ENCODE results near the gene SETD7. TPM values are rescaled to one million over a fixed set of nuclear protein-coding genes. Genes with fewer than 3 reads are reported as not detected.

SETD7 gene
- 10 to 100 TPM in 1 of 4 donors, 1 to 10 TPM in 3; 2.7 to 17.1 (median 3.4) TPM for polyA plus RNA-seq
- long read RNA-seq, donor 1, result 0 reads
- long read RNA-seq, donor 2, result 0 reads
- long read RNA-seq, donor 3, full-length matches to known transcripts, result 1 of 1 reads
- long read RNA-seq, donor 3, partial matches to known transcripts, result 0 of 1 reads
- long read RNA-seq, donor 3, other reads (novel, unspliced or antisense), result 0 of 1 reads
- long read RNA-seq, donor 4, result 0 reads
- long read RNA-seq, donor 5, result 0 reads
- long read RNA-seq, donor 6, result 0 reads
- long read RNA-seq, donor 7, full-length matches to known transcripts, result 5 of 5 reads
- long read RNA-seq, donor 7, partial matches to known transcripts, result 0 of 5 reads
- long read RNA-seq, donor 7, other reads (novel, unspliced or antisense), result 0 of 5 reads
- long read RNA-seq, donor 8, full-length matches to known transcripts, result 2 of 2 reads
- long read RNA-seq, donor 8, partial matches to known transcripts, result 0 of 2 reads
- long read RNA-seq, donor 8, other reads (novel, unspliced or antisense), result 0 of 2 reads
- long read RNA-seq, donor 9, result 0 reads
- long read RNA-seq, donor 10, full-length matches to known transcripts, result 6 of 6 reads
- long read RNA-seq, donor 10, partial matches to known transcripts, result 0 of 6 reads
- long read RNA-seq, donor 10, other reads (novel, unspliced or antisense), result 0 of 6 reads

DNA sequence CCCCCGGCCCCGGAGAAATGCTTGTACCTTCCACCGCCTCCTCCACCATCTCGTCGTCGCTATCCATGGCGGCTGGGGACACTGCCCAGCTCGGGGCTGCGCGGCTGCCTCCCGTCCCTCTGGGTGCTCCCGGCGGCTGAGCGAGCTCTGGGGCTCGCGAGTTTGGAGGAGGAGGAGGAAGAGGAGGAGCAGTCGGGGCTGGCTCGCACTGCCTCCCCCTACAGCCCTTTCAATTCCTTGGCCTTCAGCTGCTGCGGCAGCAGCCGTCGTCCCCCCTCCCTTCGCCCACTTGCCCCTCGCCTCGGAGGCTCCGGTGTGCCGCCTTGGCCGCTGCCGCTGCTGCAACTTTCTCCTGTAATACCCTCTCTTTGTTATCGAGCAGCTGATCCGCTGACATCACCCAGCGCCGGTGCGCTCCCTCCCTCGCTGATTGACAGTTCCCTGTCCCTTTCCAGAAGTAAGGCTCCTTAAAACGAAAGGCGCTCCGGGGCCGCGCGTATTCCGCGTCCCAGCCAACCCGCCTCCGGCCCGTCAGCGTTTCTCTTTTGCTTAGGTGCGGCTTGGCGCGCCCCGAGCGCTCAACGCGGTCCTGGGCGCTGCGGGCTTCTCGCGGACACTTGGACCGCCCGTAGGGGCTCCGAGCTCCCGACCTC lies at the start of gene SETD7:
TSS of gene SETD7 (minus strand) at position 149 of the 653 bp plus-strand sequence. CDS start at position 67, 82 bp downstream.
- 0 to 1% (median 1%) methylated on average over 39 to 61 of the region's 61 CpGs for WGBS, 3 donors
- no peaks in the 10 kb centered on the region for H3K36me3 ChIP-seq (ENCODE audit: control insufficient read depth in 3 of 3, insufficient read depth in 2 of 3, low read depth in 1 of 3, low read length in 3 of 3)

DNA sequence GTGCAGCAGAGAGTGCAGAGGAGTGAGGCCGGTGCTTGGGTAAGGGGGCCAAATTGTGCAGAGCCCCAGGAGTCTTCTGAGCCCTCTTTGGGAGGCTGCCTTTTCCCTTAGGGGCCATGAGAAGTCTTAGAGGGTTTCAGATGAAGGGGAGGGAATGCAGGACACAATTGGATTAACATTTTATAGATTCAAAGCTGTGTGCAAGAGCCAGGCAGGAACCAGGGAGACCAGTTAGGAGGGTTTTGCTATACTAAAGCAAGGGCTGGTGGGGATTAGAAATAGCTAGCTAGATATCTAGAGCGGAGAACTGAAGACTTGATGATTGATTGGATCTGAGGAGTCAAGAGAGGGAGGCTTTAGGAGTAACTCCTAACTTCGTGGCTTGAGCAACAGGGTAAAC lies 49.5 kb upstream of the SETD7 start:
- Histone ChIP-seq H3K27me3 (ENCODE audit: control insufficient read depth in 3 of 3, insufficient read depth in 3 of 3, low read length in 3 of 3) (no peaks in the 10 kb centered on the region), H3K9me3 (ENCODE audit: control insufficient read depth in 2 of 2, insufficient read depth in 1 of 2, low read depth in 1 of 2, low read length in 1 of 2) (no peaks in the 10 kb centered on the region), H3K36me3 (ENCODE audit: control insufficient read depth in 3 of 3, insufficient read depth in 2 of 3, low read depth in 1 of 3, low read length in 3 of 3) (no peaks in the 10 kb centered on the region), H3K27ac (ENCODE audit: low read depth in 1 of 3, low read length in 2 of 3) (no peak overlapping the region), H3K4me1 (ENCODE audit: control insufficient read depth in 3 of 3, insufficient read depth in 2 of 3, low read depth in 1 of 3, low read length in 2 of 3) (no peaks in the 10 kb centered on the region), H3K4me3 (ENCODE audit: low read depth in 1 of 3, low read length in 3 of 3) (no peak overlapping the region)
- DNase-seq (no peak), FAIRE-seq (no peak)
- WGBS, 3 donors, result 75 to 86% (median 76%) methylated on average over 3 of the region's 3 CpGs

More for the DNA sequence above, at the start of gene SETD7:
- Histone ChIP-seq H3K27me3 (ENCODE audit: control insufficient read depth in 3 of 3, insufficient read depth in 3 of 3, low read length in 3 of 3) (peaks cover 0 to 45% (median 2%) of the 10 kb centered on the region in 3 donors), H3K4me1 (ENCODE audit: control insufficient read depth in 3 of 3, insufficient read depth in 2 of 3, low read depth in 1 of 3, low read length in 2 of 3) (peaks cover 0 to 9% (median 0%) of the 10 kb centered on the region in 3 donors), H3K4me3 (ENCODE audit: low read depth in 1 of 3, low read length in 3 of 3) (peak within 1 kb of the TSS; percentile 77 to 89 (median 82)), H3K9me3 (ENCODE audit: control insufficient read depth in 2 of 2, insufficient read depth in 1 of 2, low read depth in 1 of 2, low read length in 1 of 2) (no peaks in the 10 kb centered on the region), H3K27ac (ENCODE audit: low read depth in 1 of 3, low read length in 2 of 3) (peak within 1 kb of the TSS; percentile 59 to 93 (median 87))
- DNase-seq (peak; percentile 72 to 78), FAIRE-seq (no peak)

DNA sequence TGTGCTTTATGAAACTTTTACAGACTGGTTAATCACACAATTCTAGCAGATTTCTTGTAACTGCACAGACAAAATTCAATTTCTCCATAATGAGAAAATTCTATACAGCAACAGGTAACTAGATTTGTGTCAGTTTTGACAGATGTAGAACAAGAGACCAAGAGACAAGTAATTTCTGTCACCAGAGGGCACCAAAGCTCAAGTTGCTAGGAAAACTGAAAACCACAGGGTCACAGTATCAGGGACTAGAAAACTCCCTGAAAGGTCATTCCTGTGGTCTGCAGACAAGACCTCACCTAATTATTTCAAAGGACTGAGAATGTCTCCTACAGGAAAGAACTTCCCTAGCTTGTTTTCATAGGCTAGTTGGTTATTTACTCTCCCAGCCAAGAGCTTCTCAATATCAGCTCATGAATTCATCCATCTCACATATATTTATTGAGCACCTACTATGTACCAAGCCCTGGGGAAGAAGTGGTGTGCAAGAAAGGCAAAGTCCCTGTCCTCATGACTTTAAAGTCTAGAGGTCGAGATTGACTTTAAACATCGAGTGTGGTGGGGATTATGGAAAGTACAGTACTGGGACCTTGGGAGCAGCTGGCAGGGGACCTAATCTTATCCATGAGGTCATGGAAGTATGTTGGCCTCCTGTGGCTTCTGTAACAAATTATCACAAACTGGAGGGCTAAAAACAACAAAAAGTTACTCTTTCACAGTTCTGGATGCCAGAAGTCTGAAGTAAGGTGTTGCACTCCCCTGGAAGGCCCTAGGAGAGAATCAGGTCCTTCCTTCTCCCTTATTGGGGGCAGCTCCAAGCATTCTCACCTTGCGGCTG lies 47.8 kb upstream of the SETD7 start:
- FAIRE-seq (no peak), DNase-seq (peak; percentile 66 to 71)
- WGBS, 3 donors, result 37 to 70% (median 38%) methylated on average over 3 of the region's 3 CpGs
- Histone ChIP-seq H3K27me3 (ENCODE audit: control insufficient read depth in 3 of 3, insufficient read depth in 3 of 3, low read length in 3 of 3) (peaks cover 0 to 2% (median 0%) of the 10 kb centered on the region in 3 donors), H3K36me3 (ENCODE audit: control insufficient read depth in 3 of 3, insufficient read depth in 2 of 3, low read depth in 1 of 3, low read length in 3 of 3) (no peaks in the 10 kb centered on the region), H3K27ac (ENCODE audit: low read depth in 1 of 3, low read length in 2 of 3) (no peak overlapping the region), H3K9me3 (ENCODE audit: control insufficient read depth in 2 of 2, insufficient read depth in 1 of 2, low read depth in 1 of 2, low read length in 1 of 2) (no peaks in the 10 kb centered on the region), H3K4me3 (ENCODE audit: low read depth in 1 of 3, low read length in 3 of 3) (no peak overlapping the region), H3K4me1 (ENCODE audit: control insufficient read depth in 3 of 3, insufficient read depth in 2 of 3, low read depth in 1 of 3, low read length in 2 of 3) (no peaks in the 10 kb centered on the region)

DNA sequence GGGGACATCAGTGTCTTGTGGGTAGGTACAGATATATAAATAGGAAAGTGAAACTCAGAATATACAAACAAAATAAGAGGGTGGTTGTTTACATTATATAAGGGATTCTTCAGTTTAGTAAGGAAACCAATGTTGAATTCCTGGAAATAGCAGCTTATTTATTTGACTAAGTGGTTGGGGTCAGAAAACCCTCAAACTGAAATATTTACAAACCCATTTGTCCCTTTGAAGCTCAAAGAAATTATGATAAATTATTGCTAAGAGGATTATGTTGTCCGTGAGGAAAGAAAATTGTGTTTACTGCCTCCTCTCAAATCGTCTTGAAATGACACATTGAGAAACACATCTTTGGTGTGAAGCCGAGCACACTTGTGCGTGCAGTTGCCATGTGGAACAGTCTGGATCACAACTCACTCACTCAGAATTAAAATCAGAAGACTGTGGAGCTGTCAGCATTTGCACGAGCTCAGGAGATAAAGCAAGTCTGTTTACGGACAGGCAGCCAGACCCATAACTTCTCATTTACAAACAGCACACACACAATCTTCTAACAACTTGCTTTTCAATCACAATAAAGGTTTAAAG lies 46.8 kb upstream of the SETD7 start:
- Histone ChIP-seq H3K4me1 (ENCODE audit: control insufficient read depth in 3 of 3, insufficient read depth in 2 of 3, low read depth in 1 of 3, low read length in 2 of 3) (no peaks in the 10 kb centered on the region), H3K36me3 (ENCODE audit: control insufficient read depth in 3 of 3, insufficient read depth in 2 of 3, low read depth in 1 of 3, low read length in 3 of 3) (no peaks in the 10 kb centered on the region), H3K9me3 (ENCODE audit: control insufficient read depth in 2 of 2, insufficient read depth in 1 of 2, low read depth in 1 of 2, low read length in 1 of 2) (no peaks in the 10 kb centered on the region), H3K27me3 (ENCODE audit: control insufficient read depth in 3 of 3, insufficient read depth in 3 of 3, low read length in 3 of 3) (peaks cover 0 to 2% (median 0%) of the 10 kb centered on the region in 3 donors), H3K4me3 (ENCODE audit: low read depth in 1 of 3, low read length in 3 of 3) (no peak overlapping the region), H3K27ac (ENCODE audit: low read depth in 1 of 3, low read length in 2 of 3) (no peak overlapping the region)
- no peak for DNase-seq
- no peak for FAIRE-seq
- WGBS, 3 donors, result 50 to 68% (median 56%) methylated on average over 6 of the region's 6 CpGs

DNA sequence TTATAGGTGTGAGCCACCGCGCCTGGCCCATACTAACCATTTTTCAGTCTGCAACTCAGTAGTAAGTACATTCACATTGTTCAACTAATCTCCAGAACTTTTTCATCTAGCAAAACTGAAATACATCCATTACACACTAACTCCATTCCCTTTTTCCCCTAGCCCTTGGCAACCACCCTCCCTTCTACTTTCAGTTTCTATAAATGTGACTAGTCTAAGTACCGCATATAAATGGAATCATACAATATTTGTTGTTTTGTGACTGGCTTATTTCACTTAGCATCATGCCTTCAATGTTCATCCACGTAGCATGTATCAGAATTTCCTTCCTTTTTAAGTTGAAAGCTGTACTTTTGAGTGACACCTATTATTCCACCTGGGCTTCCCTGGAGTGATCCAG lies 44.6 kb upstream of the SETD7 start:
- no peak for DNase-seq
- FAIRE-seq, result no peak
- Histone ChIP-seq H3K4me3 (ENCODE audit: low read depth in 1 of 3, low read length in 3 of 3) (no peak overlapping the region), H3K9me3 (ENCODE audit: control insufficient read depth in 2 of 2, insufficient read depth in 1 of 2, low read depth in 1 of 2, low read length in 1 of 2) (no peaks in the 10 kb centered on the region), H3K36me3 (ENCODE audit: control insufficient read depth in 3 of 3, insufficient read depth in 2 of 3, low read depth in 1 of 3, low read length in 3 of 3) (no peaks in the 10 kb centered on the region), H3K4me1 (ENCODE audit: control insufficient read depth in 3 of 3, insufficient read depth in 2 of 3, low read depth in 1 of 3, low read length in 2 of 3) (no peaks in the 10 kb centered on the region), H3K27ac (ENCODE audit: low read depth in 1 of 3, low read length in 2 of 3) (no peak overlapping the region), H3K27me3 (ENCODE audit: control insufficient read depth in 3 of 3, insufficient read depth in 3 of 3, low read length in 3 of 3) (peaks cover 0 to 17% (median 0%) of the 10 kb centered on the region in 3 donors)
- WGBS, 3 donors, result 80 to 90% (median 89%) methylated on average over 4 of the region's 4 CpGs

DNA sequence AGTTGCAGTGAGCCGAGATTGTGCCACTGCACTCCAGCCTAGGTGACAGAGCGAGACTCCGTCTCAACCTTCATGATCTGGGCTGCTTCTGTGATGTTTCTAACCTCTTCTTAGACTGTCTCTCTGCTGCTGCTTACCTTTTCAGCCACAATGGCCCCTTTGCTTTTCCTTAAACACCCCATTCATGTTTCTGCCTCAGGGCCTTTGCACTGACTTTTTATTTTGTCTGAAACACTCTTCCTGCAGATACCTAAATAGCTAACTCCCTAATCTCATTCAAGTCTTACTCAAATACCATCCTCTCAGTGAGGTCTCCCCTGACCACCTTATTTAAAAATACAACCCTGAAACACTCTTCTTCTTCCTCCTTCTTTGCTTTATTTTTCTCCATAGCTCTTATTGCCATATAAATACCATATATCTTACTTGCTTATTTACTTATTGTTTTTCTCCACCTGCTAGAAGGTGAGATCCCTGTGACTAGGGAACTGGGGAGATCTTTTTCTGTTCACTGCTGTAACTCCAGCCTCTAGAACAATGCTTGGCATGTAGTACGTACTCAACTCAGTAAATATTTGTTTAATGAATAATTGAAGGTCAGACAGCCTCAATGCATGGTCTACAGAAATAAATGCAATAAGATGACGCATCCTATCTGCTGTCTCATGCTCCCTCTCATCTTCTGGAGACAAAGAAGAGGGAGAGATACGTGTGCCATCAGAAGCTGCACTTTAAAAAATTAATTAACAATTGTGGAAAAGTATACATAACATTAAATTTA lies 43.8 kb upstream of the SETD7 start:
- Histone ChIP-seq H3K27me3 (ENCODE audit: control insufficient read depth in 3 of 3, insufficient read depth in 3 of 3, low read length in 3 of 3) (peaks cover 0 to 17% (median 0%) of the 10 kb centered on the region in 3 donors), H3K27ac (ENCODE audit: low read depth in 1 of 3, low read length in 2 of 3) (no peak overlapping the region), H3K4me3 (ENCODE audit: low read depth in 1 of 3, low read length in 3 of 3) (no peak overlapping the region), H3K9me3 (ENCODE audit: control insufficient read depth in 2 of 2, insufficient read depth in 1 of 2, low read depth in 1 of 2, low read length in 1 of 2) (no peaks in the 10 kb centered on the region), H3K4me1 (ENCODE audit: control insufficient read depth in 3 of 3, insufficient read depth in 2 of 3, low read depth in 1 of 3, low read length in 2 of 3) (no peaks in the 10 kb centered on the region), H3K36me3 (ENCODE audit: control insufficient read depth in 3 of 3, insufficient read depth in 2 of 3, low read depth in 1 of 3, low read length in 3 of 3) (no peaks in the 10 kb centered on the region)
- WGBS, 3 donors, result 74 to 86% (median 74%) methylated on average over 6 of the region's 6 CpGs
- DNase-seq, result no peak
- FAIRE-seq, result no peak

DNA sequence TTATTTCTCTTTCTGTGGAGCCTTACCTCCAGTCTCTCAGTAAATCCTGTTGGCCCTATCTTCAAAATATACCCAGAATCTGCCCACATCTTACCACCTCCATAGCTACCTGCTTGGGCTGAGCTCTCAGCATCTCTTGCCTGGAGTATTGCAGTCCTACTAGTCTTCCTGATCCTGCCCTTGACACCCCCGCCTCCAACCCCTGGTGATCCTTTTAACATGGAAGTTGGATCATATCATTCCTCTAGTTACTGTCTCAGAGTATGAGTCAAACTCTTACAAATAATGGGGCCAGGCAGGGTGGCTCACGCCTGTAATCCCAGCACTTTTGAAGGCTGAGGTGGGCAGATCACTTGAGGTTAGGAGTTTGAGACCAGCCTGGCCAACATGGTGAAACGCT lies 43.1 kb upstream of the SETD7 start:
- Histone ChIP-seq H3K36me3 (ENCODE audit: control insufficient read depth in 3 of 3, insufficient read depth in 2 of 3, low read depth in 1 of 3, low read length in 3 of 3) (no peaks in the 10 kb centered on the region), H3K4me1 (ENCODE audit: control insufficient read depth in 3 of 3, insufficient read depth in 2 of 3, low read depth in 1 of 3, low read length in 2 of 3) (no peaks in the 10 kb centered on the region), H3K4me3 (ENCODE audit: low read depth in 1 of 3, low read length in 3 of 3) (no peak overlapping the region), H3K27ac (ENCODE audit: low read depth in 1 of 3, low read length in 2 of 3) (no peak overlapping the region), H3K27me3 (ENCODE audit: control insufficient read depth in 3 of 3, insufficient read depth in 3 of 3, low read length in 3 of 3) (peaks cover 0 to 21% (median 0%) of the 10 kb centered on the region in 3 donors), H3K9me3 (ENCODE audit: control insufficient read depth in 2 of 2, insufficient read depth in 1 of 2, low read depth in 1 of 2, low read length in 1 of 2) (no peaks in the 10 kb centered on the region)
- FAIRE-seq (no peak), DNase-seq (no peak)
- WGBS, 3 donors, result 85 to 92% (median 87%) methylated on average over 3 of the region's 3 CpGs
